Uterus (tissue), 2 donors: ENCODE measurements around the gene TANGO6.

Source experiments
- POLR2A ChIP-seq, 2 donors: fragments of 450-650 bp; IDR thresholded peaks; one replicate each; pipeline ENCODE4 v1.6.1; 2016; ENCODE audit warnings: antibody characterized with exemption in 2 of 2, mild to moderate bottlenecking in 1 of 2, moderate library complexity in 1 of 2
- TF ChIP-seq, protein P1 (sequence below), 4 experiments: fragments of 200-600 bp in 2 of 4; fragments of 450-650 bp in 2 of 4; sonication (generic) in 2 of 4; IDR thresholded peaks; one replicate each; pipeline ENCODE4 v1.5.1; 2016 to 2019; ENCODE audit warnings: antibody characterized with exemption in 4 of 4, mild to moderate bottlenecking in 2 of 4, moderate library complexity in 1 of 4

- no peak for TF ChIP-seq POLR2A (IDR thresholded peaks at IDR 0.05)
- TF ChIP-seq, protein P1, sequence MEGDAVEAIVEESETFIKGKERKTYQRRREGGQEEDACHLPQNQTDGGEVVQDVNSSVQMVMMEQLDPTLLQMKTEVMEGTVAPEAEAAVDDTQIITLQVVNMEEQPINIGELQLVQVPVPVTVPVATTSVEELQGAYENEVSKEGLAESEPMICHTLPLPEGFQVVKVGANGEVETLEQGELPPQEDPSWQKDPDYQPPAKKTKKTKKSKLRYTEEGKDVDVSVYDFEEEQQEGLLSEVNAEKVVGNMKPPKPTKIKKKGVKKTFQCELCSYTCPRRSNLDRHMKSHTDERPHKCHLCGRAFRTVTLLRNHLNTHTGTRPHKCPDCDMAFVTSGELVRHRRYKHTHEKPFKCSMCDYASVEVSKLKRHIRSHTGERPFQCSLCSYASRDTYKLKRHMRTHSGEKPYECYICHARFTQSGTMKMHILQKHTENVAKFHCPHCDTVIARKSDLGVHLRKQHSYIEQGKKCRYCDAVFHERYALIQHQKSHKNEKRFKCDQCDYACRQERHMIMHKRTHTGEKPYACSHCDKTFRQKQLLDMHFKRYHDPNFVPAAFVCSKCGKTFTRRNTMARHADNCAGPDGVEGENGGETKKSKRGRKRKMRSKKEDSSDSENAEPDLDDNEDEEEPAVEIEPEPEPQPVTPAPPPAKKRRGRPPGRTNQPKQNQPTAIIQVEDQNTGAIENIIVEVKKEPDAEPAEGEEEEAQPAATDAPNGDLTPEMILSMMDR (IDR thresholded peaks at IDR 0.05), result no peak
These were observed 23.6 kb downstream of the TANGO6 start for GRCh38 chr16:68866933-68867332.
